Retina (tissue), 1 donor: ENCODE results near the gene NEK5.

ENCODE experiments used
- DNase-seq: peaks from one replicate; pipeline ENCODE4 v3.0.0-alpha.2; 2016

The NEK5 gene

GRCh38 chr13:52006523-52007245 lies 122.2 kb downstream of the NEK5 start:
- DNase-seq: no peak

DNA sequence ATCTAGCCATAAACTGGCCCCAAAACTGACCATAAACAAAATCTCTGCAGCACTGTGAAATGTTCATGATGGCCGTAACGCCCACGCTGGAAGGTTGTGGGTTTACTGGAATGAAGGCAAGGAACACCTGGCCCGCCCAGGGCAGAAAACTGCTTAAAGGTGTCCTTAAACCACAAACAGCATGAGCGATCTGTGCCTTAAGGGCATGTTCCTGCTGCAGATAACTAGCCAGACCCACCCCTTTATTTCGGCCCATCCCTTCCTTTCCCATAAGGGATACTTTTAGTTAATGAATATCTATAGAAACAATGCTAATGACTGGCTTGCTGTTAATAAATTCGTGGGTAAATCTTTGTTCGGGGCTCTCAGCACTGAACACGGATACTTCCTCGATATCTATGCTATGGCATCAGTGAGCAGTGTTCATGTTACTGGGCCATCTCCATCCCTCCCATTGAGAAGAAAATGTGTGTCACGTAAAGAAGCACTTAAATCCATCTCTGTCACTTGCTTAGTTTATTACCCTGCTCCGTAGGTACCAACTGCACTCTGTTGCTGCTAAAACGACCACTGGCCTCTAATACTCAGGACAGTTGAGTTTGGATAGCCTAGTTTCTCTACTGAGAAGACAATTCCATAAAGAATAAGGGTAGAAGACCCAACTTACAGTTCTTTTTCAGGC lies 122.9 kb downstream of the NEK5 start:
- DNase-seq: no peak

GRCh38 chr13:52004511-52005170 lies 124.2 kb downstream of the NEK5 start:
- DNase-seq: no peak

GRCh38 chr13:52003541-52003940 lies 125.3 kb downstream of the NEK5 start:
- no peak for DNase-seq

DNA sequence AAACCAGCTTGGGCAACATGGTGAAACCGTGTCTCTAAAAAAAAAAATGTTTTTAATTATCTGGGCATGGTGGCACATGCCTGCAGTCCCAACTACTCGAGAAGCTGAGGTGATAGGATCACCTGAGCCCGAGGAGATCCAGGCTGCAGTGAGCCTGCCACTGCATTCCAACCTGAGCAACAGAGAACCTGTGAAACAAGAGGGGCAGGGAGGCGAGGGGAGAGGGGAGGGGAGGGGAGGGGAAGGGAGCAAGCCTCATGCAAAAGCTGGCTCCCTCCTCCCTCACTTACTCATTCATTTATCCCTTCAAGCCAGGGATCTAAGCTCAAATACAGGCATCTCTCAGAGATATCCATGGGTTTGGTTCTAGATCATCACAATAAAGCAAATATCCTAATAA lies 126.5 kb downstream of the NEK5 start:
- no peak for DNase-seq

DNA sequence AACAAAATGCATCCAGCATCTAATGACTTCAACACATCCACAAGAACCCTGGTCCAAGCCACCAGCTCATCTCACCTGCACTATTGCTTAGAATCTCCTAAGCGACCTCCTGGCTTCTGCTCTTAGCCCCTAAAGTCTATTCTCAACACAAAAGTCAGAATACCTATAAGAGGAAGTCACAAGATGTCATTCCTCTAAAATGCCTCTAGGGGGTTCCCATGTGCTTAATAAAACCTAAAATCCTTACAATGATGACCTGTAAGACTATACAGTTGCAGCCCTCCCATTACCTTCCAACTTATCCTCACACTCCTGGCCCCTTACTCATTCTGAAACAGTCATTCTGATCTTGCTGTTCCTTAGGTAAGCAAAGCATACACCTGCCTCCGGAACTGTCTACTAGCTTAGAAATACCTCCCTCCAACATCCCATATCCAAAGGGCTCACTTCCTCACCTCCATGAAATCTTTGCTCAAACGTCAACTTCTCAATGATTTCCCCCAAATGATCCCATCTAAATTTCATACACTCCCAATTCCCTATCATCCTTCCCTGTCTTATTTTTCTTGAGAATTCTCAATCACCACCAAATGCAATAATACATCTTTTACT lies 127.6 kb downstream of the NEK5 start:
- peak; percentile 28 for DNase-seq

GRCh38 chr13:51999921-52000320 lies 129.0 kb downstream of the NEK5 start:
- DNase-seq: no peak

- no peak for DNase-seq
Observed at GRCh38 chr13:51999510-51999911, 129.4 kb downstream of the NEK5 start.

- no peak for DNase-seq
Observed at GRCh38 chr13:51998723-51999509, 130.0 kb downstream of the NEK5 start.

- DNase-seq: no peak
Observed at GRCh38 chr13:51997641-51998330, 131.1 kb downstream of the NEK5 start.

- DNase-seq: no peak
Observed at GRCh38 chr13:51997186-51997585, 131.7 kb downstream of the NEK5 start.

DNA sequence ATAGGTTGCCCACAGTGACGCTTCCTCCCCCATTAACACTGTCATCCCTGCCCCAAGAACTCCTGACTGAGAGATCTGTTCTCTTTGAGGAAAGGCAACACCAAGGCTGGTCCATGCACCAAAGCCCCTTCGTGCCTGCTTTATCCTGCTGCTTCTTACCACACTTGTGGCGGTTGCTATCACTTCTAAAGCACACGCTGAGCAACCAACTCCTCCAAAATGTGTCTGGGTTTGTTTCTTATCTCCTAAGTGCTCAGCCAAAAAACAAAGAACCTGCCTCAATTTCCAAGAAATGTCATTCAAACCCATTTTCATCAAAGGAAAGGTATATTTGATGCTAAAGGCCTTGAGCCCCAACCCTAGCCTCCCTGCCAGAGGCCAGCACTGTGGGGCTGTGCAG lies 132.2 kb downstream of the NEK5 start:
- no peak for DNase-seq

GRCh38 chr13:51995677-51996551 lies 133.0 kb downstream of the NEK5 start:
- peak; percentile 28 for DNase-seq

GRCh38 chr13:51993713-51994112 lies 135.2 kb downstream of the NEK5 start:
- DNase-seq: no peak

DNA sequence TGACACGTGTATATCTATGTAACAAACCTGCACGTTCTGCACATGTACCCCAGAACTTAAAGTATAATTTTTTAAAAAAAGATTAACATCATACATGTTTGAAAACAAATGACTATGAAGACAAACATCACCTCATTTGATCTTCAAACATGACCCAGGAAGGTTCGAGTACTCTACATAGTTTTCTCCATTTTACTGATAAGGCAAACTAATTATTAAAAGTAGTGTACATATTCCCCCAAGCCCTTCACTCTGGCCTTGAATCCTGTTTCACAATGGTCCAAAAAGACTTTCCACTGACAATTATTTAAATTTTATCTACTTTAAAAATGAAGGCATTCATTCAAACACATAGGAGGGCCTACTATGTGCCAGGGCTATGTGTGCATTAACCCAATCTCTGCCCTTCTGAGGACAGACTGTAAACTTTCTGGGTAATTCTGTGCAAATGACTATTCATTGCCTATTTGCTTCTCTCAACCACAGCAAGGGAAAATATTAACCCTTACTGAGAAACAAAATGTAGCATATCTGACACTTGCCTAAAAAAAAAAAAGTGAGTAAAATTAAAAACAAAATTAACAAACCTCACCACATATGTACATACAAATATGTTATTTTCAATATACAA lies 139.8 kb downstream of the NEK5 start:
- DNase-seq: no peak
